IMR-90 (cell line): Measurements from ENCODE around the gene PIK3R3. TPM values are rescaled to one million over a fixed set of nuclear protein-coding genes. Genes with fewer than 3 reads are reported as not detected.

Source experiments
- ATAC-seq: fragments of 200-7000 bp; cut with Tn5 transposase; 2 replicates; pipeline ENCODE4 v1.9.1; 2020; ENCODE audit warnings: low read depth, mild to moderate bottlenecking, moderate library complexity
- BruUV-seq: library from RNA; stranded (reverse); fragments of 400-500 nt; replicated peaks from 2 replicates; lab custom pipeline; 2021; lab: Mats Ljungman, UMichigan
- CTCF ChIA-PET: fragments of 300-600 bp; formaldehyde crosslinking; extraction: SDS; loops from one replicate; lab custom pipeline; 2021; ENCODE audit warnings: antibody characterized with exemption; lab: Yijun Ruan, JAX
- POLR2A ChIA-PET: fragments of 300-600 bp; sonication (Branson Sonifier 250); formaldehyde crosslinking; loops from one replicate; lab custom pipeline; 2022; ENCODE audit warnings: antibody characterized with exemption; ENCODE audit not compliant: unreplicated experiment; lab: Charles Lee
- DNase-seq: peaks from one replicate; pipeline ENCODE4 v3.0.0; 2013
- H2AFZ ChIP-seq: replicated peaks from 2 replicates; pipeline ENCODE3; 2013; ENCODE audit warnings: low read length, mild to moderate bottlenecking; ENCODE audit not compliant: poor library complexity
- H2AK5ac ChIP-seq: 2 replicates; pipeline ENCODE4 v1.6.1; 2013; ENCODE audit warnings: low read depth, low read length, inconsistent platforms
- H2AK9ac ChIP-seq: replicated peaks from 2 replicates; pipeline ENCODE3; 2013; ENCODE audit warnings: mild to moderate bottlenecking, low read depth, low read length, moderate library complexity; ENCODE audit not compliant: poor library complexity
- H2BK120ac ChIP-seq: 2 replicates; pipeline ENCODE4 v1.6.1; 2013; ENCODE audit warnings: low read depth, low read length, inconsistent platforms
- H2BK15ac ChIP-seq: 3 replicates; pipeline ENCODE4 v1.6.1; 2013; ENCODE audit warnings: low read depth, low read length, inconsistent platforms
- H2BK20ac ChIP-seq: 2 replicates; pipeline ENCODE4 v1.6.1; 2013; ENCODE audit warnings: low read depth, mild to moderate bottlenecking, inconsistent platforms, low read length, moderate library complexity
- H2BK5ac ChIP-seq: 2 replicates; pipeline ENCODE4 v1.6.1; 2013; ENCODE audit warnings: mild to moderate bottlenecking, low read depth, low read length, inconsistent platforms; ENCODE audit not compliant: poor library complexity, severe bottlenecking
- H3K14ac ChIP-seq: replicated peaks from 2 replicates; pipeline ENCODE4 v1.6.1; 2013; ENCODE audit warnings: low read depth, low read length, inconsistent platforms
- H3K18ac ChIP-seq: 2 replicates; pipeline ENCODE4 v1.6.1; 2013; ENCODE audit warnings: low read depth, low read length, control low read depth
- H3K23ac ChIP-seq: 2 replicates; pipeline ENCODE4 v1.6.1; 2013; ENCODE audit warnings: low read depth, low read length, inconsistent platforms
- H3K27ac ChIP-seq: 2 replicates; pipeline ENCODE4 v1.5.1; 2013; ENCODE audit warnings: mild to moderate bottlenecking, control low read depth, low read length; ENCODE audit not compliant: insufficient read depth
- H3K27me3 ChIP-seq: 2 replicates; pipeline ENCODE4 v1.6.1; 2013; ENCODE audit warnings: low read length; ENCODE audit not compliant: control insufficient read depth, insufficient read depth
- H3K36me3 ChIP-seq: 2 replicates; pipeline ENCODE4 v1.6.1; 2013; ENCODE audit warnings: low read length, mixed read lengths; ENCODE audit not compliant: control insufficient read depth, insufficient read depth
- H3K4ac ChIP-seq: 2 replicates; pipeline ENCODE4 v1.6.1; 2013; ENCODE audit warnings: low read depth, low read length, inconsistent platforms
- H3K4me1 ChIP-seq: 2 replicates; pipeline ENCODE4 v1.6.1; 2013; ENCODE audit warnings: low read length, mixed read lengths; ENCODE audit not compliant: control insufficient read depth, insufficient read depth
- H3K4me2 ChIP-seq: 2 replicates; pipeline ENCODE4 v1.6.1; 2013; ENCODE audit warnings: low read depth, mild to moderate bottlenecking, control low read depth, low read length, moderate library complexity
- H3K4me3 ChIP-seq: 2 replicates; pipeline ENCODE4 v1.5.1; 2013; ENCODE audit warnings: low read depth, mild to moderate bottlenecking, control low read depth, low read length, moderate library complexity; ENCODE audit not compliant: insufficient read depth
- H3K56ac ChIP-seq: 2 replicates; pipeline ENCODE4 v1.6.1; 2013; ENCODE audit warnings: low read length, inconsistent platforms; ENCODE audit not compliant: insufficient read depth; ENCODE audit errors: extremely low read depth
- H3K79me1 ChIP-seq, 2 experiments: 2 replicates each; pipeline ENCODE4 v1.6.1; 2013; ENCODE audit warnings: low read length in 2 of 2, inconsistent platforms in 1 of 2, low read depth in 1 of 2
- H3K9ac ChIP-seq: 2 replicates; pipeline ENCODE4 v1.6.1; 2013; ENCODE audit warnings: low read depth, low read length, control low read depth
- H3K9me1 ChIP-seq: 2 replicates; pipeline ENCODE4 v1.6.1; 2013; ENCODE audit warnings: low read length, inconsistent platforms; ENCODE audit not compliant: insufficient read depth
- H3K9me3 ChIP-seq: 2 replicates; pipeline ENCODE4 v1.6.1; 2013; ENCODE audit warnings: low read length; ENCODE audit not compliant: control insufficient read depth, insufficient read depth
- H4K20me1 ChIP-seq: 2 replicates; pipeline ENCODE4 v1.6.1; 2013; ENCODE audit warnings: low read length, inconsistent platforms; ENCODE audit not compliant: insufficient read depth
- H4K5ac ChIP-seq: 2 replicates; pipeline ENCODE4 v1.6.1; 2013; ENCODE audit warnings: mild to moderate bottlenecking, low read depth, low read length, control low read depth
- H4K8ac ChIP-seq, 2 experiments: 2 replicates each; pipeline ENCODE4 v1.6.1; 2013; ENCODE audit warnings: low read depth in 2 of 2, low read length in 2 of 2, control low read depth in 1 of 2, inconsistent platforms in 1 of 2
- H4K91ac ChIP-seq: 2 replicates; pipeline ENCODE4 v1.6.1; 2013; ENCODE audit warnings: low read depth, low read length, inconsistent platforms; ENCODE audit not compliant: insufficient read depth
- CHD1 ChIP-seq: IDR thresholded peaks from 2 replicates; pipeline ENCODE4 v1.6.1; 2012; ENCODE audit warnings: low read depth, low read length, improper control_type of control experiment
- MAFK ChIP-seq: IDR thresholded peaks from 2 replicates; pipeline ENCODE4 v1.6.1; 2012; ENCODE audit warnings: low read depth, low read length, improper control_type of control experiment
- WGBS, 2 experiments: methylation state at CpG; one replicate each; pipeline versions ENCODE4 v1.1.5 to v1.1.7; 2013; ENCODE audit warnings: missing lambda C conversion rate in 2 of 2; ENCODE audit not compliant: insufficient read length in 1 of 2; ENCODE audit errors: extremely low coverage in 2 of 2; 5-methylcytosine and 5-hydroxymethylcytosine counted together
- dilution Hi-C: fragments of 300-500 bp; cut with HindIII; formaldehyde crosslinking; loops from one replicate; pipeline ENCODE4 v1.14.3; 2018; ENCODE audit warnings: low sequenced_read_pairs; ENCODE audit not compliant: unreplicated experiment
- in situ Hi-C: fragments of 300-500 bp; cut with MboI; formaldehyde crosslinking; loops from 3 replicates; pipeline ENCODE4 v1.14.3; 2019; ENCODE audit warnings: low sequenced_read_pairs, inconsistent platforms, mixed read lengths
- intact Hi-C: fragments of 100-400 bp; cut with micrococcal nuclease; formaldehyde crosslinking; loops from 2 replicates; pipeline ENCODE4 v1.10.0; 2022
- polyA plus RNA-seq, 3 experiments: library from polyadenylated mRNA; depleted of rRNA; stranded (reverse); fragments of >200 nt; gene quantifications; 2 replicates each; pipeline ENCODE4 v1.2.3, GENCODE V29; 2012; ENCODE audit warnings: low replicate concordance in 1 of 3
- total RNA-seq: library from RNA; depleted of rRNA; stranded (reverse); fragments of >200 nt; gene quantifications from 2 replicates; pipeline ENCODE4 v1.2.3, GENCODE V29; 2012
- TF ChIP-seq, protein P1 (sequence below): fragments of 150-350 bp; IDR thresholded peaks from 2 replicates; pipeline ENCODE4 v1.6.1; 2016; ENCODE audit warnings: low read depth, mild to moderate bottlenecking, low read length, moderate library complexity, borderline replicate concordance

Gene PIK3R3
- total and polyA plus RNA-seq, 2 of the 4 experiments (the other 2 are of a cell fraction) = 5.3 to 9.9 TPM

DNA sequence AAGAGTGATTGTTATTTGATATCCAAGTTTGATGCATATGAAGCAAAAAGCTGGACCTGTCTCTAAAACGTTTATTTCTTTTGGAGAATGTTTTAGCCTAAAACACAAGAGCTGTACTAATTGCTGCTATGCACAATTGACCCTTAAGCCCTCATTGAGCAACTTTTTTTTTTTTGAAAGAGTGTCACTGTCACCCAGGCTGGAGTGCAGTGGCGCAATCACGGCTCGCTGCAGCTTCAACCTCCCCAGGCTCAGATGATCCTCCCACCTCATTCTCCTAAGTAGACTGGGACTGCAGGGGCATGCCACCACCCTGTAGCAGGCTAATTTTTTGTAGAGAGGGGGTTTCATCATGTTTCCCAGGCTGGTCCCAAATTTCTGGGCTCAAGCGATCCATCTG, 129.1 kb downstream of the PIK3R3 start:
- no peak overlapping the region for H3K9ac ChIP-seq
- no CpG with 5 or more reads among the region's 5 CpGs for WGBS, 2 experiments
- H3K23ac ChIP-seq = no peak overlapping the region
- BruUV-seq = no TSS peak
- no peak overlapping the region for H3K27ac ChIP-seq
- no peak overlapping the region for H3K14ac ChIP-seq
- no peak overlapping the region for H2AK9ac ChIP-seq
- intact Hi-C loops = no loop called here
- no peak overlapping the region for H2AK5ac ChIP-seq
- H4K8ac ChIP-seq = no peak overlapping the region
- H2AFZ ChIP-seq = no peak overlapping the region
- in situ Hi-C loops = no loop called here
- H3K18ac ChIP-seq = no peak overlapping the region
- no peak overlapping the region for H4K5ac ChIP-seq
- no peak overlapping the region for H2BK120ac ChIP-seq
- dilution Hi-C loops = no loop called here
- no peaks in the 10 kb centered on the region; a peak in 1 of 4 replicates for H3K79me1 ChIP-seq
- no peak overlapping the region for H2BK20ac ChIP-seq
- TF ChIP-seq MAFK (no peak), CHD1 (no peak)
- TF ChIP-seq, protein P1, sequence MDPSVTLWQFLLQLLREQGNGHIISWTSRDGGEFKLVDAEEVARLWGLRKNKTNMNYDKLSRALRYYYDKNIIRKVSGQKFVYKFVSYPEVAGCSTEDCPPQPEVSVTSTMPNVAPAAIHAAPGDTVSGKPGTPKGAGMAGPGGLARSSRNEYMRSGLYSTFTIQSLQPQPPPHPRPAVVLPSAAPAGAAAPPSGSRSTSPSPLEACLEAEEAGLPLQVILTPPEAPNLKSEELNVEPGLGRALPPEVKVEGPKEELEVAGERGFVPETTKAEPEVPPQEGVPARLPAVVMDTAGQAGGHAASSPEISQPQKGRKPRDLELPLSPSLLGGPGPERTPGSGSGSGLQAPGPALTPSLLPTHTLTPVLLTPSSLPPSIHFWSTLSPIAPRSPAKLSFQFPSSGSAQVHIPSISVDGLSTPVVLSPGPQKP = no peak
- H4K20me1 ChIP-seq = no peaks in the 10 kb centered on the region
- no peak overlapping the region for H4K91ac ChIP-seq
- no peak for DNase-seq
- peaks cover 20% of the 10 kb centered on the region; the same call in 1 of the 2 replicates for H3K9me1 ChIP-seq
- H3K56ac ChIP-seq = no peak overlapping the region
- no peak overlapping the region for H2BK5ac ChIP-seq
- H3K9me3 ChIP-seq = no peaks in the 10 kb centered on the region
- peaks cover 2% of the 10 kb centered on the region; the same call in 1 of the 2 replicates for H3K4me1 ChIP-seq
- ChIA-PET CTCF (interaction anchor here (1.1 kb wide), 1 partner anchor 114 kb away, joined by 4 read pairs; no protein-coding TSS in a partner anchor), POLR2A (no interaction called here)
- no peak for ATAC-seq
- no peak overlapping the region for H3K4ac ChIP-seq
- no peak overlapping the region for H3K4me3 ChIP-seq
- no peaks in the 10 kb centered on the region for H3K27me3 ChIP-seq
- H3K36me3 ChIP-seq = peaks cover 10% of the 10 kb centered on the region
- no peak overlapping the region for H2BK15ac ChIP-seq
- no peak overlapping the region for H3K4me2 ChIP-seq
